Measurements from ENCODE around the gene SALL1. TPM values are rescaled to one million over a fixed set of nuclear protein-coding genes. Genes with fewer than 3 reads are reported as not detected.

The SALL1 gene
- total and polyA plus RNA-seq, 2 donors (not counting 3 experiments of a cell fraction or from before 2014, with no cell fraction given): not detected

DNA sequence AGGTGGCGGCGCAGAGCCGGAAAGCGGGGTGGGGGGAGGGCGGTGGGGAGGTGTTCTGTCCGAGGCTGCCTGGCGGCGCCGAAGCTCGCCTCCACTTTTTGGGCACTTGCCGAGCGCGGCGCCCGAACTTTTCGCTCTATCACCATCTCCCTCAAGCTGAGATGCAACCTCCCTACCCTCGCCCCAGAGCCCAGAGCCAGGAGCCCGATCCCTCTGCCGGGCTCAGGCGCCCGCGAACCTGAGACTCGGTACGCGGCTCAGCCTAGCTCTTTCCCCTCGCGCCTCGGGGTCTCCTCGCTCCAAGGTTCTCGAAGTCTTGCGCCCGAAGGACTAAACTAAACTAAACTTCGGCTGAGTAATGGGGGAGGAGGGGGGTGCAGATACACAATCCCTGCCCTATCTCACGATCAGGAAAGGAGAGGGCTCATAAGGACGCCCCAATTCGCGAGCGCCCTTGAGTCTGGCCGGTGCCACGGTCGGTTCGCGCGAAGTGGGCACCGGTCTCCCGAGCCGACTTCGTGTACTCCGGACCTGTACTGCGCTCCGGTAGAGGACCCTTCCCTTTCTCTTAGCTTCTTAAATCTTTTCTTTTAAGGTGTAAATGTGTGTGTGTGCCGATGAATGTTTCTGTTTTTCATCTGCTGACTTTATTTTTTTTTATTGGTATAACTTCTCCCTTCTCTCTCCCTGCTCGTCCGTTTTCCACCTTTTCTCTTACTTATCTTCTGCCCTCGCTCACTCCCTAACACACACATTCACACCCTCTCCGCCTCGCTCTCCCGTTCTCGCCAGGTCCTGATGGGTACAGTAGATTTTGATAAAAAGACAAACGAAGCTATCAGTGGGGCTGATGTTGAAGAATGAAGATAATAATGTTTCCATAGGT, 1.9 kb upstream of the SALL1 start:
- Histone ChIP-seq H3K27ac (ENCODE audit: insufficient read depth, low read depth, low read length) (no peak overlapping the region), H3K36me3 (ENCODE audit: control insufficient read depth in 2 of 2, extremely low read depth in 1 of 2, insufficient read depth in 2 of 2, low read length in 2 of 2) (no peaks in the 10 kb centered on the region), H3K9me1 (replicated peaks; ENCODE audit: control insufficient read depth, extremely low read depth, insufficient read depth, low read length) (no peaks in the 10 kb centered on the region), H3K9ac (replicated peaks; ENCODE audit: extremely low read depth, insufficient read depth, low read length) (no peak overlapping the region), H3K9me3 (replicated peaks; ENCODE audit: control insufficient read depth, insufficient read depth, low read length) (no peaks in the 10 kb centered on the region), H3K27me3 (ENCODE audit: control insufficient read depth in 2 of 2, insufficient read depth in 2 of 2, low read length in 2 of 2) (peaks cover 54 to 74% of the 10 kb centered on the region in 2 experiments), H3K4me3 (replicated peaks in 1 of 3; ENCODE audit: insufficient read depth in 1 of 3, low read depth in 1 of 3, low read length in 3 of 3) (no peak overlapping the region), H2AFZ (ENCODE audit: low read depth, low read length) (no peak overlapping the region), H4K20me1 (replicated peaks; ENCODE audit: control insufficient read depth, extremely low read depth, insufficient read depth, low read length) (no peaks in the 10 kb centered on the region), H3K4me2 (ENCODE audit: insufficient read depth, low read length) (no peak overlapping the region), H3K4me1 (ENCODE audit: control insufficient read depth, extremely low read depth, insufficient read depth, low read length) (peaks cover 2% of the 10 kb centered on the region), H3K79me2 (ENCODE audit: control insufficient read depth, insufficient read depth, low read length) (no peaks in the 10 kb centered on the region)
- intact Hi-C loops (cut with micrococcal nuclease): no loop called here
- dilution Hi-C loops (cut with MboI; ENCODE audit: extremely low pct_ligation_motif_present, low sequenced_read_pairs): no loop called here
- DNase-seq (ENCODE audit: low read depth, low spot score) (no peak), FAIRE-seq (no peak)
- ChIA-PET POLR2A (no interaction called here), CTCF (no interaction called here)
- BruUV-seq (replicated peaks): no TSS peak
- TF ChIP-seq GATA2 (IDR thresholded peaks at IDR 0.05; ENCODE audit: insufficient read depth, insufficient read length, low read depth, low read length) (no peak), EZH2 (IDR thresholded peaks at IDR 0.05; ENCODE audit: borderline replicate concordance, low read depth, low read length, severe bottlenecking) (peak; percentile 34)

- H3K79me2 ChIP-seq (ENCODE audit: control insufficient read depth, insufficient read depth, low read length): no peaks in the 10 kb centered on the region
- TF ChIP-seq GATA2 (IDR thresholded peaks at IDR 0.05; ENCODE audit: insufficient read depth, insufficient read length, low read depth, low read length): no peak
- peak; percentile 66 for TF ChIP-seq EZH2 (IDR thresholded peaks at IDR 0.05; ENCODE audit: borderline replicate concordance, low read depth, low read length, severe bottlenecking)
- no peaks in the 10 kb centered on the region for H3K9me1 ChIP-seq (replicated peaks; ENCODE audit: control insufficient read depth, extremely low read depth, insufficient read depth, low read length)
- no peaks in the 10 kb centered on the region for H4K20me1 ChIP-seq (replicated peaks; ENCODE audit: control insufficient read depth, extremely low read depth, insufficient read depth, low read length)
- BruUV-seq (replicated peaks): no TSS peak
- H3K4me3 ChIP-seq (replicated peaks in 1 of 3; ENCODE audit: insufficient read depth in 1 of 3, low read depth in 1 of 3, low read length in 3 of 3): no peak overlapping the region
- H3K27me3 ChIP-seq (ENCODE audit: control insufficient read depth in 2 of 2, insufficient read depth in 2 of 2, low read length in 2 of 2): peaks cover 54 to 72% of the 10 kb centered on the region in 2 experiments
- no peak overlapping the region for H3K9ac ChIP-seq (replicated peaks; ENCODE audit: extremely low read depth, insufficient read depth, low read length)
- ChIA-PET POLR2A (no interaction called here), CTCF (no interaction called here)
- H3K9me3 ChIP-seq (replicated peaks; ENCODE audit: control insufficient read depth, insufficient read depth, low read length): no peaks in the 10 kb centered on the region
- FAIRE-seq (no peak), DNase-seq (ENCODE audit: low read depth, low spot score) (no peak)
- dilution Hi-C loops (cut with MboI; ENCODE audit: extremely low pct_ligation_motif_present, low sequenced_read_pairs) (no loop called here), intact Hi-C loops (cut with micrococcal nuclease) (no loop called here)
- H3K4me2 ChIP-seq (ENCODE audit: insufficient read depth, low read length): no peak overlapping the region
- peaks cover 2% of the 10 kb centered on the region for H3K4me1 ChIP-seq (ENCODE audit: control insufficient read depth, extremely low read depth, insufficient read depth, low read length)
- H3K36me3 ChIP-seq (ENCODE audit: control insufficient read depth in 2 of 2, extremely low read depth in 1 of 2, insufficient read depth in 2 of 2, low read length in 2 of 2): no peaks in the 10 kb centered on the region
- H2AFZ ChIP-seq (ENCODE audit: low read depth, low read length): peak overlapping the region; percentile 18
- H3K27ac ChIP-seq (ENCODE audit: insufficient read depth, low read depth, low read length): no peak overlapping the region
Measured at GRCh38 chr16:51151961-51152663, 1.0 kb upstream of the SALL1 start.
